Esophagus squamous epithelium (tissue), 4 donors: ENCODE data around the gene COX5B.

ENCODE experiments used
- CTCF ChIP-seq, 6 experiments: fragments of 450-650 bp in 4 of 6; fragments of 200-600 bp in 2 of 6; sonication (generic) in 2 of 6; IDR thresholded peaks; one replicate each; pipeline ENCODE4 v1.5.1; 2016 to 2019; ENCODE audit warnings: antibody characterized with exemption in 6 of 6, mild to moderate bottlenecking in 4 of 6, moderate library complexity in 4 of 6
- POLR2A ChIP-seq, 4 donors: fragments of 450-650 bp; IDR thresholded peaks; one replicate each; pipeline ENCODE4 v1.6.1; 2017; ENCODE audit warnings: antibody characterized with exemption in 4 of 4, mild to moderate bottlenecking in 4 of 4, moderate library complexity in 3 of 4

- no peak for TF ChIP-seq CTCF (IDR thresholded peaks at IDR 0.05)
- TF ChIP-seq POLR2A (IDR thresholded peaks at IDR 0.05) = no peak
Observed at GRCh38 chr2:97653874-97654273, 8.0 kb downstream of the COX5B start.
